ENCODE data around the gene MSI2.

DNA sequence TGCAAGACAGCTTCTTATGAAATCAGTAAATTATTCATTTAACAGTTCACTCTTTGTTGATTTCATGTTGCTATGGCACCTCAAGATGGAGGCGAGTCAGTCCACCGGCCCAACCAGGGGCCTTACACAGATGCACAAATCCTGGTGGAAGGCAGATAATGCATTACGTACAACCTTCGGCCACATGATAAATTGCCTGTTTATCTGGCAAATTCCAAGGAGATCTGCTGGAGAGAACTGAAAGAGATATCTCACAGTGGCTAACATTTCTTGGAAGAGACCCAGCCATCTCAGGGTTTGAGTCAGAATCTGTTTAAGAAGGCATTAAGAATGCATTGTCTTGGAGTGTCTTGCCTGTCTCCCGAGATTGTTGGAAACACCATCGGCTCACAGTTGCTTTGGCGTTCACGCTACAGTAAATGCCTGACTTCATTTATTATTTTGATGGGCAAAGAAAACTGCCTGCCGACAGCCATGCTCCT lies 225.6 kb downstream of the MSI2 start:
- TF ChIP-seq CTCF (IDR thresholded peaks at IDR 0.05; ENCODE audit: insufficient read depth, low read length, poor library complexity, severe bottlenecking): no peak
- no peak for TF ChIP-seq EZH2phosphoT487 (conservative IDR thresholded peaks at IDR 0.05; ENCODE audit: low read length)

All from SU-DHL-6 (cell line).